Colonic mucosa (tissue), 4 donors: ENCODE results near the gene ARHGAP12. TPM values are rescaled to one million over a fixed set of nuclear protein-coding genes. Genes with fewer than 3 reads are reported as not detected.
A peak's percentile ranks its signal among the peaks of the same experiment; 100 is the strongest.

Experiments used
- DNase-seq: peaks from one replicate; pipeline ENCODE4 v3.0.0-alpha.2; 2020
- H3K27ac ChIP-seq: fragments of 200-600 bp; one replicate; pipeline ENCODE4 v1.8.0; 2021
- H3K27me3 ChIP-seq: fragments of 200-600 bp; one replicate; pipeline ENCODE4 v1.8.0; 2021
- H3K36me3 ChIP-seq: fragments of 200-600 bp; one replicate; pipeline ENCODE4 v1.8.0; 2021
- H3K4me1 ChIP-seq: fragments of 200-600 bp; one replicate; pipeline ENCODE4 v1.8.0; 2021; ENCODE audit warnings: mild to moderate bottlenecking
- H3K4me3 ChIP-seq: fragments of 200-600 bp; one replicate; pipeline ENCODE4 v1.8.0; 2021
- H3K9ac ChIP-seq, 2 donors: one replicate each; pipeline ENCODE4 v1.7.0; 2013; ENCODE audit warnings: control low read depth in 2 of 2, low read depth in 2 of 2, low read length in 2 of 2
- H3K9me3 ChIP-seq: fragments of 200-600 bp; one replicate; pipeline ENCODE4 v1.8.0; 2021
- intact Hi-C: fragments of 100-400 bp; cut with DNase I; formaldehyde crosslinking; loops from one replicate; pipeline ENCODE4 v1.14.1; 2022
- total RNA-seq, 2 donors: library from RNA; stranded (reverse); fragmentation: NEBNext Ultra II Directional in 1 of 2; extraction: Animal tissue kit (Norgen Biotek cat#: 25700) in 1 of 2; gene quantifications; one replicate each; pipeline ENCODE4 v1.2.1, GENCODE V29; 2021
- TF ChIP-seq, protein P1 (sequence below): fragments of 200-600 bp; IDR thresholded peaks from one replicate; pipeline ENCODE4 v1.8.0; 2022; ENCODE audit warnings: antibody characterized with exemption, mild to moderate bottlenecking
- donor health status: healthy.
- donor health status: DM: no; HTN: no; CAD: no.
- donor health status: DM: no; HTN: no; CAD: no.

Gene ARHGAP12, protein sequence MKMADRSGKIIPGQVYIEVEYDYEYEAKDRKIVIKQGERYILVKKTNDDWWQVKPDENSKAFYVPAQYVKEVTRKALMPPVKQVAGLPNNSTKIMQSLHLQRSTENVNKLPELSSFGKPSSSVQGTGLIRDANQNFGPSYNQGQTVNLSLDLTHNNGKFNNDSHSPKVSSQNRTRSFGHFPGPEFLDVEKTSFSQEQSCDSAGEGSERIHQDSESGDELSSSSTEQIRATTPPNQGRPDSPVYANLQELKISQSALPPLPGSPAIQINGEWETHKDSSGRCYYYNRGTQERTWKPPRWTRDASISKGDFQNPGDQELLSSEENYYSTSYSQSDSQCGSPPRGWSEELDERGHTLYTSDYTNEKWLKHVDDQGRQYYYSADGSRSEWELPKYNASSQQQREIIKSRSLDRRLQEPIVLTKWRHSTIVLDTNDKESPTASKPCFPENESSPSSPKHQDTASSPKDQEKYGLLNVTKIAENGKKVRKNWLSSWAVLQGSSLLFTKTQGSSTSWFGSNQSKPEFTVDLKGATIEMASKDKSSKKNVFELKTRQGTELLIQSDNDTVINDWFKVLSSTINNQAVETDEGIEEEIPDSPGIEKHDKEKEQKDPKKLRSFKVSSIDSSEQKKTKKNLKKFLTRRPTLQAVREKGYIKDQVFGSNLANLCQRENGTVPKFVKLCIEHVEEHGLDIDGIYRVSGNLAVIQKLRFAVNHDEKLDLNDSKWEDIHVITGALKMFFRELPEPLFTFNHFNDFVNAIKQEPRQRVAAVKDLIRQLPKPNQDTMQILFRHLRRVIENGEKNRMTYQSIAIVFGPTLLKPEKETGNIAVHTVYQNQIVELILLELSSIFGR
- total RNA-seq: 10 to 100 TPM; 25.1 to 43.9 TPM

DNA sequence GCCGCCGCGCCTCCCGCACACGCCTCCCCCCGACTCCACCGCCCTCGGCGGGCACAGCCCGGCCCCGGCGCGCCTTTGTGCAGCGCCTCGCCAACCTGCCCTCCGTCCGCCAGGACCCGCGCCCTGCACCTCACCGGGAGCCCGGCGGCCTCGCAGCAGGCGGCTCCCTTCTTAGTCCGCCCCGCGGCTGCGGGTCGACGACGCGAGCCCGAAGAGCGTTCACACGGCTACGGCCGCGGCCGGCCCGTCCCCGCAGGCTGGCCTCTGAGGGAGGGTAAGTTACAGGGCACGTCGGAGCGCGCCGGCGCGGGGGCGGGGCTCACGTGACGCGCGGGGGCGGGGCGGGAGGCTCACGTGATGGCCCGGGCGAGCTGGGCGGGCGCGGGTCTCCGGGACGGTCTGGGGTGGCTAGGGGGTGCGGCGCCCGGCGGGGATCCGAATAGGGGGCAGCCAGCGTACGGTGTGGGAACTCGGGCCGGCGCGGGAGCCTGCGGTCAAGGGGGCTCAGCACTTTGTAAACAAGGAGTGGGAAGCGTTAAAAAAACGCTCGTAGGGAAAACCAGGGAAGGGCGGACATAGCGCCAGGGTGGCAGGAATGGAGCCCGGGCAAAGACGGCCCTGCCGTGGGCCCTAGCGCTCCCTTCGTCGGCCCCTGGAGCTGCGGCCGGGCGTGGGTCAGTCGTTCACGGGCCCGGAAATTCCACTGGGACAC is at the start of gene ARHGAP12:
TSS of gene ARHGAP12 (minus strand) at position 283 of the 712 bp plus-strand sequence. CDS start 19,976 bp downstream, outside the sequence.
- peak within 1 kb of the TSS; percentile 96 for H3K27ac ChIP-seq
- no peaks in the 10 kb centered on the region for H3K27me3 ChIP-seq
- intact Hi-C loops: no loop called here
- peak; percentile 95 for DNase-seq
- peak within 1 kb of the TSS; percentile 86 for H3K4me3 ChIP-seq
- H3K36me3 ChIP-seq: no peaks in the 10 kb centered on the region
- H3K9me3 ChIP-seq: no peaks in the 10 kb centered on the region
- peak within 1 kb of the TSS; percentile 94 to 95 for H3K9ac ChIP-seq
- no peaks in the 10 kb centered on the region for H3K4me1 ChIP-seq
- TF ChIP-seq, protein P1, sequence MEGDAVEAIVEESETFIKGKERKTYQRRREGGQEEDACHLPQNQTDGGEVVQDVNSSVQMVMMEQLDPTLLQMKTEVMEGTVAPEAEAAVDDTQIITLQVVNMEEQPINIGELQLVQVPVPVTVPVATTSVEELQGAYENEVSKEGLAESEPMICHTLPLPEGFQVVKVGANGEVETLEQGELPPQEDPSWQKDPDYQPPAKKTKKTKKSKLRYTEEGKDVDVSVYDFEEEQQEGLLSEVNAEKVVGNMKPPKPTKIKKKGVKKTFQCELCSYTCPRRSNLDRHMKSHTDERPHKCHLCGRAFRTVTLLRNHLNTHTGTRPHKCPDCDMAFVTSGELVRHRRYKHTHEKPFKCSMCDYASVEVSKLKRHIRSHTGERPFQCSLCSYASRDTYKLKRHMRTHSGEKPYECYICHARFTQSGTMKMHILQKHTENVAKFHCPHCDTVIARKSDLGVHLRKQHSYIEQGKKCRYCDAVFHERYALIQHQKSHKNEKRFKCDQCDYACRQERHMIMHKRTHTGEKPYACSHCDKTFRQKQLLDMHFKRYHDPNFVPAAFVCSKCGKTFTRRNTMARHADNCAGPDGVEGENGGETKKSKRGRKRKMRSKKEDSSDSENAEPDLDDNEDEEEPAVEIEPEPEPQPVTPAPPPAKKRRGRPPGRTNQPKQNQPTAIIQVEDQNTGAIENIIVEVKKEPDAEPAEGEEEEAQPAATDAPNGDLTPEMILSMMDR: no peak

DNA sequence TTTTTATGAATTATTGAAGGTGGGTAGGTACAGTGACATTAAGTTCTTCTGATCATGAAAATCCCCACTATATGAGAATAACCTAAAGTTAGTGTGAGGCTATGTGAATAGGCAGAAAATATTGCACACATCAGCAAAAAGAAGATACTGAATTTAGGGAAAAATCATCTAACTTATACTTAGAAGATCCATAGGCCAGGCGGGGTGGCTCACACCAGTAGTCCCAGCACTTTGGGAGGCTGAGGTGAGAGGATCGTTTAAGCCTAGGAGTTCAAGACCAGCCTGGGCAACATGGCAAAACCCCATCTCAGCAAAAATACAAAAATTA is 49.5 kb upstream of the ARHGAP12 start:
- Histone ChIP-seq H3K27ac (no peak overlapping the region), H3K4me3 (no peak overlapping the region), H3K27me3 (no peaks in the 10 kb centered on the region), H3K9me3 (no peaks in the 10 kb centered on the region), H3K4me1 (no peaks in the 10 kb centered on the region), H3K36me3 (no peaks in the 10 kb centered on the region), H3K9ac (no peak overlapping the region)
- DNase-seq: no peak
- TF ChIP-seq, protein P1: no peak
- intact Hi-C loops: no loop called here

DNA sequence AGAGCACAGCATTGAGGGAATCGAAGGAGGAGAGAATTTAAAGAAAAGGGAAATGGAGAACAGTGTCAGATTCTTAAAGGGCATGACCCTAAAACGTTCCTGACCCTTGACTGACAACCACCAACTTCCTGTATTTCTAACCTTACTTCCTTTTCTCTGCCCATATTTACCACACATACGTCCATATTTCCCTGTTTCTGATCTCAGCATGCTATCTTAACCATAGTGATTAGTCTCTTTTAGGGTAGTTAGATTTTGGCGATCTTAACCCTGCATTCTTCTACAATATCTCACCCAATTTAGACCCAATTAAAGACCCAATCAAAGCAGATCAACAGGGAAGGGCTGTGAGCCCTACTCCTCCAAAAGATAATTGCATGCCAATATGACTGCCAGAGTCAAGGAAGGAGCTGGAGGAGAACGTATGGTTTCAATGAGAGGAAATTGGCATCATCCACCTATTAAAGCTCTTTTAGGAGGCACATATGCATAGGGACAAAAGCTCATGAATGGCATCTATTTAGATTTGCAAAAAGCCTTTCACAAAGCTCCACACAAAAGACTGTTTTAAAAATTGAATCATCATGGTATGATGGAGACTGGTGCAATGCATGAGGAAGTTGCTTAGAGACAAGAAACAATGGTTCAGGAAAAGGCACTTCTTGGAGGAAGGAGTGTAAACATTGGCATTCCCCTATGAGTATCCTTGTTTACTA is 49.0 kb upstream of the ARHGAP12 start:
- TF ChIP-seq, protein P1: no peak
- no peak for DNase-seq
- no peaks in the 10 kb centered on the region for H3K9me3 ChIP-seq
- no peaks in the 10 kb centered on the region for H3K4me1 ChIP-seq
- no peak overlapping the region for H3K9ac ChIP-seq
- no peaks in the 10 kb centered on the region for H3K27me3 ChIP-seq
- intact Hi-C loops: no loop called here
- no peak overlapping the region for H3K4me3 ChIP-seq
- no peaks in the 10 kb centered on the region for H3K36me3 ChIP-seq
- H3K27ac ChIP-seq: no peak overlapping the region

DNA sequence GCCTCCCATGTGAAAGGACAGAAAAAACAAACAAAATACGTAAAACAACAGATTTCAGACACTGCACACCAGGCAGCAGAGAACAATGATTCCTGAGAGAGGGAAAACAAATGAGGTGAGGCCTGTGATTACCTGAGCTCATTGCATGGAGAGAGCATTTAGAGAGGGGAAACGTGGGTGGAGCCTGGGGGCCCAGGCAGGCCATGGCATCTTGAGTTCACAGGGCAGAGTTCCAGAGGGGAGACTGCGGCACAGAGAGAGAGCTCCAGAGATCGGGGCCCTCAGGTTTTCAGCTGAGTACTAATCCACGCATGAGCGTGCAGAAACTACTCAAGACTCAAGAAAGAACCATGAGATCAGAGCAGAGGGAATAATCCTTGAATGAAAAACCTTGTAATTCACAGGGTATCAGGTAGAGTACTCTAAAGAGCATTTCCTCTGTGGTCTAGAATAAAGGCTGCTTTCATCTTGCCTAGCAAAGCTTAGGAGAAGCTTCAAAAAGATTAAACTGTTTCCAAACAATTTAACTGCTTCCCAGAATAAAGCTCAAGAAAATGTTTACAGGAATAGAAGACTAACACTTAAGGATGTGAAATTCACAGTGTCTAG is 46.6 kb upstream of the ARHGAP12 start:
- Histone ChIP-seq H3K9ac (no peak overlapping the region), H3K27ac (no peak overlapping the region), H3K9me3 (no peaks in the 10 kb centered on the region), H3K27me3 (no peaks in the 10 kb centered on the region), H3K36me3 (no peaks in the 10 kb centered on the region), H3K4me1 (no peaks in the 10 kb centered on the region), H3K4me3 (no peak overlapping the region)
- no peak for DNase-seq
- TF ChIP-seq, protein P1: no peak
- intact Hi-C loops: no loop called here
